MM.1S (cell line): ENCODE data around the gene PRMT7.

Experiments
- EZH2phosphoT487 ChIP-seq: fragments of 300-600 bp; sonication (generic); IDR thresholded peaks from 2 replicates; pipeline ENCODE4 v1.6.1; 2018; ENCODE audit warnings: antibody characterized with exemption, low read length
- TF ChIP-seq, protein P1 (sequence below): fragments of 300-600 bp; sonication (generic); IDR thresholded peaks from 2 replicates; pipeline ENCODE4 v1.5.1; 2016; ENCODE audit warnings: antibody characterized with exemption, low read length, mixed read lengths

DNA sequence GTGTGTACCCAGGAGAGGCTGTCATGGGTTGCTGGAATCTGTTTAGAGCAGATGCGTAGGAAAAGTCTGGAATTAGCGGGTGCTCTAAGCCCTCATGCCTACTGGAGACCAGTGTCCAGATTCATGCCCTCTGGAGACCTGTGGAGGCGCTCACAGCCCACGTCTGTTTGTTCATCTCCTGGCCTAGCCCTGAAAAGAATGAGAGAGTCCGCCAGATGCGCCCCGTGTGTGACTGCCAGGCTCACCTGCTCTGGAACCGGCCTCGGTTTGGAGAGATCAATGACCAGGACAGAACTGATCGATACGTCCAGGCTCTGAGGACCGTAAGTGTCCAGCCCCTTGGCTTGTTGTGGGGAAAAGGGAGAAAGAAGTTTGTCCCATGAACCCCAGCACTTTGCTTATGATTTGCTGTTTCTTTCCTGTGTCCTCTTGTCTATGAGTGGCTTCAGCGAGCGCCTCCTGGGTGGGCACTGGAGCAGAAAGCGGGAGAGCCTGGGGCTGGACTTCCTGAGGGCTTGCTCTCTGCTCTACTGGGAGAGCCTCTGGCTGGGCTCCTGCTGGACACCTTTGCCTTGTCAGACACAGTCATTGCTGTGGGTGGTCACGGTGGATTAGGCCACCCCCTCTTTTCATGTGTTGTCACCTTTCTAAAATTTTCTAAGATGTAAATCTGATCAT is 35.3 kb downstream of the PRMT7 start:
- TF ChIP-seq, protein P1, sequence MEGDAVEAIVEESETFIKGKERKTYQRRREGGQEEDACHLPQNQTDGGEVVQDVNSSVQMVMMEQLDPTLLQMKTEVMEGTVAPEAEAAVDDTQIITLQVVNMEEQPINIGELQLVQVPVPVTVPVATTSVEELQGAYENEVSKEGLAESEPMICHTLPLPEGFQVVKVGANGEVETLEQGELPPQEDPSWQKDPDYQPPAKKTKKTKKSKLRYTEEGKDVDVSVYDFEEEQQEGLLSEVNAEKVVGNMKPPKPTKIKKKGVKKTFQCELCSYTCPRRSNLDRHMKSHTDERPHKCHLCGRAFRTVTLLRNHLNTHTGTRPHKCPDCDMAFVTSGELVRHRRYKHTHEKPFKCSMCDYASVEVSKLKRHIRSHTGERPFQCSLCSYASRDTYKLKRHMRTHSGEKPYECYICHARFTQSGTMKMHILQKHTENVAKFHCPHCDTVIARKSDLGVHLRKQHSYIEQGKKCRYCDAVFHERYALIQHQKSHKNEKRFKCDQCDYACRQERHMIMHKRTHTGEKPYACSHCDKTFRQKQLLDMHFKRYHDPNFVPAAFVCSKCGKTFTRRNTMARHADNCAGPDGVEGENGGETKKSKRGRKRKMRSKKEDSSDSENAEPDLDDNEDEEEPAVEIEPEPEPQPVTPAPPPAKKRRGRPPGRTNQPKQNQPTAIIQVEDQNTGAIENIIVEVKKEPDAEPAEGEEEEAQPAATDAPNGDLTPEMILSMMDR = no peak
- TF ChIP-seq EZH2phosphoT487 = no peak
